Measurements from ENCODE around the gene ZC3H13. TPM values are rescaled to one million over a fixed set of nuclear protein-coding genes. Genes with fewer than 3 reads are reported as not detected.

ZC3H13 gene
- total and polyA plus RNA-seq, 2 of the 4 experiments (the other 2 are of a cell fraction): 7.7 to 10.8 TPM

- in situ Hi-C loops (cut with MboI; ENCODE audit: low sequenced_read_pairs) (no loop called here), intact Hi-C loops (cut with micrococcal nuclease) (no loop called here), dilution Hi-C loops (cut with HindIII; ENCODE audit: low sequenced_read_pairs, unreplicated experiment) (no loop called here)
- ChIA-PET POLR2A (ENCODE audit: unreplicated experiment) (no interaction called here), CTCF (interaction anchor here (0.6 kb wide), 1 partner anchor 185 kb away, joined by 5 read pairs; no protein-coding TSS in a partner anchor)
- TF ChIP-seq POLR2A (IDR thresholded peaks at IDR 0.05; ENCODE audit: low read depth, low read length) (no peak), MAZ (IDR thresholded peaks at IDR 0.05; ENCODE audit: borderline replicate concordance, low read depth, low read length) (no peak), CEBPB (IDR thresholded peaks at IDR 0.05; ENCODE audit: low read depth, low read length) (no peak), BHLHE40 (IDR thresholded peaks at IDR 0.05; ENCODE audit: low read depth, low read length) (no peak)
- TF ChIP-seq, protein P1, sequence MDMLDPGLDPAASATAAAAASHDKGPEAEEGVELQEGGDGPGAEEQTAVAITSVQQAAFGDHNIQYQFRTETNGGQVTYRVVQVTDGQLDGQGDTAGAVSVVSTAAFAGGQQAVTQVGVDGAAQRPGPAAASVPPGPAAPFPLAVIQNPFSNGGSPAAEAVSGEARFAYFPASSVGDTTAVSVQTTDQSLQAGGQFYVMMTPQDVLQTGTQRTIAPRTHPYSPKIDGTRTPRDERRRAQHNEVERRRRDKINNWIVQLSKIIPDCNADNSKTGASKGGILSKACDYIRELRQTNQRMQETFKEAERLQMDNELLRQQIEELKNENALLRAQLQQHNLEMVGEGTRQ (IDR thresholded peaks at IDR 0.05; ENCODE audit: low read depth, low read length): no peak
- TF ChIP-seq, protein P2, sequence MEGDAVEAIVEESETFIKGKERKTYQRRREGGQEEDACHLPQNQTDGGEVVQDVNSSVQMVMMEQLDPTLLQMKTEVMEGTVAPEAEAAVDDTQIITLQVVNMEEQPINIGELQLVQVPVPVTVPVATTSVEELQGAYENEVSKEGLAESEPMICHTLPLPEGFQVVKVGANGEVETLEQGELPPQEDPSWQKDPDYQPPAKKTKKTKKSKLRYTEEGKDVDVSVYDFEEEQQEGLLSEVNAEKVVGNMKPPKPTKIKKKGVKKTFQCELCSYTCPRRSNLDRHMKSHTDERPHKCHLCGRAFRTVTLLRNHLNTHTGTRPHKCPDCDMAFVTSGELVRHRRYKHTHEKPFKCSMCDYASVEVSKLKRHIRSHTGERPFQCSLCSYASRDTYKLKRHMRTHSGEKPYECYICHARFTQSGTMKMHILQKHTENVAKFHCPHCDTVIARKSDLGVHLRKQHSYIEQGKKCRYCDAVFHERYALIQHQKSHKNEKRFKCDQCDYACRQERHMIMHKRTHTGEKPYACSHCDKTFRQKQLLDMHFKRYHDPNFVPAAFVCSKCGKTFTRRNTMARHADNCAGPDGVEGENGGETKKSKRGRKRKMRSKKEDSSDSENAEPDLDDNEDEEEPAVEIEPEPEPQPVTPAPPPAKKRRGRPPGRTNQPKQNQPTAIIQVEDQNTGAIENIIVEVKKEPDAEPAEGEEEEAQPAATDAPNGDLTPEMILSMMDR (conservative IDR thresholded peaks at IDR 0.05; ENCODE audit: low read depth, low read length): no peak
- Histone ChIP-seq H3K27ac (ENCODE audit: insufficient read depth, low read length) (no peak overlapping the region), H2BK120ac (ENCODE audit: low read depth, low read length) (no peak overlapping the region), H3K9ac (ENCODE audit: low read depth, low read length) (no peak overlapping the region), H4K20me1 (ENCODE audit: insufficient read depth, low read length) (peaks cover 9% of the 10 kb centered on the region), H3K9me3 (ENCODE audit: control insufficient read depth, insufficient read depth, low read length) (no peaks in the 10 kb centered on the region), H3K56ac (ENCODE audit: extremely low read depth, insufficient read depth, low read length) (no peak overlapping the region), H2BK5ac (ENCODE audit: low read depth, low read length, poor library complexity, severe bottlenecking) (no peak overlapping the region), H4K91ac (ENCODE audit: insufficient read depth, low read depth, low read length) (no peak overlapping the region), H3K4me2 (ENCODE audit: low read depth, low read length) (no peak overlapping the region), H4K8ac (ENCODE audit: low read depth in 2 of 2, low read length in 2 of 2) (no peak overlapping the region), H2AFZ (replicated peaks; ENCODE audit: low read length, poor library complexity) (no peak overlapping the region), H3K4ac (ENCODE audit: low read depth, low read length) (no peak overlapping the region), H2BK15ac (ENCODE audit: low read depth, low read length) (no peak overlapping the region), H3K9me1 (ENCODE audit: insufficient read depth, low read length) (0 out of 2 replicates have a peak, but pooled peaks cover 2% of the 10 kb centered on the region), H3K36me3 (ENCODE audit: control insufficient read depth, insufficient read depth, low read length) (peaks cover 1% of the 10 kb centered on the region; the same call in 1 of the 2 replicates), H2AK9ac (replicated peaks; ENCODE audit: low read depth, low read length, poor library complexity) (no peak overlapping the region), H3K14ac (replicated peaks; ENCODE audit: low read depth, low read length) (no peak overlapping the region), H2BK20ac (ENCODE audit: low read depth, low read length) (no peak overlapping the region), H3K23ac (ENCODE audit: low read depth, low read length) (no peak overlapping the region), H2AK5ac (ENCODE audit: low read depth, low read length) (no peak overlapping the region), H3K18ac (ENCODE audit: low read depth, low read length) (no peak overlapping the region), H4K5ac (ENCODE audit: low read depth, low read length) (no peak overlapping the region), H3K4me1 (ENCODE audit: control insufficient read depth, insufficient read depth, low read length) (peaks cover 2% of the 10 kb centered on the region; the same call in 1 of the 2 replicates), H3K4me3 (ENCODE audit: insufficient read depth, low read depth, low read length) (no peak overlapping the region), H3K27me3 (ENCODE audit: control insufficient read depth, insufficient read depth, low read length) (no peaks in the 10 kb centered on the region), H3K79me1 (ENCODE audit: low read depth in 1 of 2, low read length in 2 of 2) (peaks cover 3 to 22% of the 10 kb centered on the region in 2 experiments; a peak in 2 of 4 replicates)
- no peak for ATAC-seq (ENCODE audit: low read depth)
- WGBS, 2 experiments (ENCODE audit: extremely low coverage in 2 of 2, insufficient read length in 1 of 2): no CpG with 5 or more reads among the region's 2 CpGs
- BruUV-seq (replicated peaks): no TSS peak
- no peak for DNase-seq
Measured at GRCh38 chr13:46045424-46045823, 7.1 kb downstream of the ZC3H13 start.

Measured in IMR-90 (cell line).